Measurements from ENCODE around the gene RPS6KC1. TPM values are rescaled to one million over a fixed set of nuclear protein-coding genes. Genes with fewer than 3 reads are reported as not detected.

RPS6KC1 gene
- total RNA-seq, 6 donors from 2014 or later, result 8.3 to 31.4 (median 15.1) TPM

DNA sequence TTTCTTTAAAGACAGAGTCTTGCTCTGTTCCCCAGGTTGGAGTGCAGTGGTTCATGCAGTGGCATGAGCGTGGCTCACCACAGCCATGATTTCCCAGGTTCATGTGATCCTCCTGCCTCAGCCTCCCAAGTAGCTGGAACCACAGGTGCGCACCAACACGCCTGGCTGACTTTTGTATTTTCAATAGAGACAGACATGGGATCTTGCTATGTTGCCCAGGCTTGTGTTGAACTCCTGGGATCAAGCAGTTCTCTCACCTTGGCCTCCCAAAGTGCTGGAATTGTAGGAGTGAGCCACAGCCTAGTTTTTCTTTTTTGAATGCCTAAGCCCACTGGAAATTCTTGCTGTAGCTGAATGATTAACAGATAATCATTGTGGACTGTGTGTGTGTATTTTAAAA, 113.5 kb downstream of the RPS6KC1 start:
- 98% methylated on average over 3 of the region's 3 CpGs for WGBS, 2 donors
- H3K4me3 ChIP-seq, result no peak overlapping the region
- ATAC-seq (ENCODE audit: low FRiP score in 2 of 2), result no peak

GRCh38 chr1:213166852-213167251, 115.8 kb downstream of the RPS6KC1 start:
- Histone ChIP-seq H3K27me3 (no peaks in the 10 kb centered on the region), H3K4me3 (no peak overlapping the region), H3K4me1 (no peaks in the 10 kb centered on the region), H3K27ac (no peak overlapping the region), H3K36me3 (no peaks in the 10 kb centered on the region), H3K9me3 (no peaks in the 10 kb centered on the region)
- TF ChIP-seq POLR2AphosphoS5 (IDR thresholded peaks at IDR 0.05), result no peak
- TF ChIP-seq, protein P1, sequence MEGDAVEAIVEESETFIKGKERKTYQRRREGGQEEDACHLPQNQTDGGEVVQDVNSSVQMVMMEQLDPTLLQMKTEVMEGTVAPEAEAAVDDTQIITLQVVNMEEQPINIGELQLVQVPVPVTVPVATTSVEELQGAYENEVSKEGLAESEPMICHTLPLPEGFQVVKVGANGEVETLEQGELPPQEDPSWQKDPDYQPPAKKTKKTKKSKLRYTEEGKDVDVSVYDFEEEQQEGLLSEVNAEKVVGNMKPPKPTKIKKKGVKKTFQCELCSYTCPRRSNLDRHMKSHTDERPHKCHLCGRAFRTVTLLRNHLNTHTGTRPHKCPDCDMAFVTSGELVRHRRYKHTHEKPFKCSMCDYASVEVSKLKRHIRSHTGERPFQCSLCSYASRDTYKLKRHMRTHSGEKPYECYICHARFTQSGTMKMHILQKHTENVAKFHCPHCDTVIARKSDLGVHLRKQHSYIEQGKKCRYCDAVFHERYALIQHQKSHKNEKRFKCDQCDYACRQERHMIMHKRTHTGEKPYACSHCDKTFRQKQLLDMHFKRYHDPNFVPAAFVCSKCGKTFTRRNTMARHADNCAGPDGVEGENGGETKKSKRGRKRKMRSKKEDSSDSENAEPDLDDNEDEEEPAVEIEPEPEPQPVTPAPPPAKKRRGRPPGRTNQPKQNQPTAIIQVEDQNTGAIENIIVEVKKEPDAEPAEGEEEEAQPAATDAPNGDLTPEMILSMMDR (IDR thresholded peaks at IDR 0.05), result no peak
- no peak for TF ChIP-seq EP300 (IDR thresholded peaks at IDR 0.05)
- no peak for TF ChIP-seq POLR2A (IDR thresholded peaks at IDR 0.05)
- ATAC-seq (ENCODE audit: low FRiP score in 2 of 2) (no peak), DNase-seq (no peak)
- 52 to 59% methylated on average over 3 of the region's 3 CpGs for WGBS, 2 donors

More for the DNA sequence above, 113.5 kb downstream of the RPS6KC1 start:
- Histone ChIP-seq H3K9me3 (no peaks in the 10 kb centered on the region), H3K27me3 (no peaks in the 10 kb centered on the region), H3K36me3 (no peaks in the 10 kb centered on the region), H3K4me1 (no peaks in the 10 kb centered on the region), H3K27ac (no peak overlapping the region)
- no peak for DNase-seq
- TF ChIP-seq POLR2AphosphoS5 (IDR thresholded peaks at IDR 0.05) (no peak), POLR2A (IDR thresholded peaks at IDR 0.05) (no peak), EP300 (IDR thresholded peaks at IDR 0.05) (no peak)
- TF ChIP-seq, protein P1 (IDR thresholded peaks at IDR 0.05), result no peak

DNA sequence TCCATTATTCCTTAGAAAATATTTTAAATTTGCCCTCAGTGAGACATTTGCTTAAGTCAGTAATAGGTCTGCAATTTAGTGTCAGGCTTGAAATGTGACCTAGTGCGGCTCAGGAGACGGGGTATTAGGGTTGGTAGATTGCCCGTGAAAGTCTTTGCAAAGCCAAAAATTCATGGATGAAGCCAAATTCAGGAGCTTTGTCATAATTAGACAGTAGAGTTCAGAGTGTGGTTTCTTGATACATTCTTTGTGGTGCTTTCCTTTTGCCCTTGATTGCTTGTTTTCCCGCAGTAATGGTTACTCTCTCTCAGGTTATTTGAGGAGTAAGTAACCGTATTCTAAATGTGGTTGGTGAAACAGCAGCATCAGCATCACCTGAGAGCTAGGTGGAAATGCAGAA, 120.7 kb downstream of the RPS6KC1 start:
- TF ChIP-seq, protein P1 (IDR thresholded peaks at IDR 0.05), result no peak
- TF ChIP-seq POLR2AphosphoS5 (IDR thresholded peaks at IDR 0.05) (no peak), EP300 (IDR thresholded peaks at IDR 0.05) (no peak), POLR2A (IDR thresholded peaks at IDR 0.05) (no peak)
- Histone ChIP-seq H3K4me3 (no peak overlapping the region), H3K27ac (no peak overlapping the region), H3K27me3 (no peaks in the 10 kb centered on the region), H3K9me3 (no peaks in the 10 kb centered on the region), H3K4me1 (no peaks in the 10 kb centered on the region), H3K36me3 (no peaks in the 10 kb centered on the region)
- no peak for ATAC-seq (ENCODE audit: low FRiP score in 2 of 2)
- WGBS, 2 donors, result 94 to 96% methylated on average over 5 of the region's 5 CpGs
- DNase-seq, result no peak

GRCh38 chr1:213176341-213176740, 125.3 kb downstream of the RPS6KC1 start:
- H3K9me3 ChIP-seq, result no peaks in the 10 kb centered on the region
- WGBS, 2 donors, result 83 to 87% methylated on average over 3 of the region's 3 CpGs
- H3K4me3 ChIP-seq, result no peak overlapping the region
- DNase-seq (no peak), ATAC-seq (ENCODE audit: low FRiP score in 2 of 2) (no peak)
- H3K36me3 ChIP-seq, result peaks cover 0 to 3% (median 0%) of the 10 kb centered on the region in 4 donors
- no peaks in the 10 kb centered on the region for H3K27me3 ChIP-seq
- H3K27ac ChIP-seq, result no peak overlapping the region
- no peaks in the 10 kb centered on the region for H3K4me1 ChIP-seq
- TF ChIP-seq, protein P1 (IDR thresholded peaks at IDR 0.05), result no peak
- no peak for TF ChIP-seq EP300 (IDR thresholded peaks at IDR 0.05)
- no peak for TF ChIP-seq POLR2A (IDR thresholded peaks at IDR 0.05)
- no peak for TF ChIP-seq POLR2AphosphoS5 (IDR thresholded peaks at IDR 0.05)

DNA sequence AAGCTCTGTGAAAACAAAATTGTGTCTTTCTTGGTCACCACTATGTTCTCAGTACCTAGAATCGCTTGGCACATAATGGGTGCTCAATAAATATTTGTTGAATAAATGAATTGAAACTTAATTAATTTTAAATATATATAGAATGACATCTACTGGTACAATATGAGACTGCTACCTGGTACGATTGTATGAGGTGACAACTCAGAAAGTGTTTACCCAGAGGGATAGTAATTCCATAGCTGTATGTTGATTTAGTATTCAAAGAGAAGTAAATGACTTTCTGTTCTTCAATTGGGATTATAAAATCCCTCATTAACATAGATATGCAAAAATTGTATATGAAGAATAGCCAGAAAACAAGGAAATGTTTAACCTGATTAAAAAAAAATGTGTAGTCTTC, 128.7 kb downstream of the RPS6KC1 start:
- no peak overlapping the region for H3K4me3 ChIP-seq
- no peaks in the 10 kb centered on the region for H3K27me3 ChIP-seq
- WGBS, 2 donors, result 91 to 93% methylated on average over 2 of the region's 2 CpGs
- H3K36me3 ChIP-seq, result peaks cover 0 to 3% (median 0%) of the 10 kb centered on the region in 4 donors
- no peak for TF ChIP-seq EP300 (IDR thresholded peaks at IDR 0.05)
- TF ChIP-seq, protein P1 (IDR thresholded peaks at IDR 0.05), result no peak
- TF ChIP-seq POLR2A (IDR thresholded peaks at IDR 0.05), result no peak
- TF ChIP-seq POLR2AphosphoS5 (IDR thresholded peaks at IDR 0.05), result no peak
- DNase-seq (no peak), ATAC-seq (ENCODE audit: low FRiP score in 2 of 2) (no peak)
- no peaks in the 10 kb centered on the region for H3K4me1 ChIP-seq
- no peaks in the 10 kb centered on the region for H3K9me3 ChIP-seq
- H3K27ac ChIP-seq, result no peak overlapping the region

Measured in upper lobe of left lung (tissue), 6 donors.